HG03439 (cell line): Measurements from ENCODE around the gene COPS7A.

Source experiments
- ATAC-seq: cut with Tn5 transposase; IDR thresholded peaks from one replicate; pipeline ENCODE4 v1.9.1; 2021; ENCODE audit warnings: mild to moderate bottlenecking, moderate library complexity; ENCODE audit not compliant: unreplicated experiment

COPS7A gene, protein sequence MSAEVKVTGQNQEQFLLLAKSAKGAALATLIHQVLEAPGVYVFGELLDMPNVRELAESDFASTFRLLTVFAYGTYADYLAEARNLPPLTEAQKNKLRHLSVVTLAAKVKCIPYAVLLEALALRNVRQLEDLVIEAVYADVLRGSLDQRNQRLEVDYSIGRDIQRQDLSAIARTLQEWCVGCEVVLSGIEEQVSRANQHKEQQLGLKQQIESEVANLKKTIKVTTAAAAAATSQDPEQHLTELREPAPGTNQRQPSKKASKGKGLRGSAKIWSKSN

GRCh38 chr12:6723607-6724408 is at the start of gene COPS7A:
TSS of gene COPS7A (plus strand) at chr12:6724046. CDS start at chr12:6724657, 611 bp downstream.
- peak; percentile 93 for ATAC-seq

- no peak for ATAC-seq
Measured at GRCh38 chr12:6676962-6677361, 46.9 kb upstream of the COPS7A start.

DNA sequence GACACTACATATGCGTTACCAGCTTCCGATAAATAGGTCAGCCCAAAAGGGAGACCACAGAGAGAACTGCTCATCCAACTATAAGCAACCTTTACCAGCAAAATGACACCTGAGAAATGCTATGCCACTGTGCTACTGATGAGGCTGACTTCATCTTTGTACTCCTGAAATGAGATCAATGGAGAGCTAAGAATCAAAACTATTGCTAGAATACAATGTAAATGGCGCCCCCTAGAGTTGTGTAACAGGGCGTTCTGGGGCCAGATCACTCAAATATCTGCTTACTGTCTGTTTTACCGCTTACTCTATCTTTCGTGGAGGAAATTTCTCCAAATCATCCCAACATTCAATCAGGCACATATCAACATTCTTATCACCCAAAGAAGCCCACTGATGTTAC is 39.2 kb upstream of the COPS7A start:
- no peak for ATAC-seq

GRCh38 chr12:6685814-6686213 is 38.0 kb upstream of the COPS7A start:
- no peak for ATAC-seq

- ATAC-seq: peak; percentile 11
Measured at GRCh38 chr12:6688543-6688998, 35.3 kb upstream of the COPS7A start.

DNA sequence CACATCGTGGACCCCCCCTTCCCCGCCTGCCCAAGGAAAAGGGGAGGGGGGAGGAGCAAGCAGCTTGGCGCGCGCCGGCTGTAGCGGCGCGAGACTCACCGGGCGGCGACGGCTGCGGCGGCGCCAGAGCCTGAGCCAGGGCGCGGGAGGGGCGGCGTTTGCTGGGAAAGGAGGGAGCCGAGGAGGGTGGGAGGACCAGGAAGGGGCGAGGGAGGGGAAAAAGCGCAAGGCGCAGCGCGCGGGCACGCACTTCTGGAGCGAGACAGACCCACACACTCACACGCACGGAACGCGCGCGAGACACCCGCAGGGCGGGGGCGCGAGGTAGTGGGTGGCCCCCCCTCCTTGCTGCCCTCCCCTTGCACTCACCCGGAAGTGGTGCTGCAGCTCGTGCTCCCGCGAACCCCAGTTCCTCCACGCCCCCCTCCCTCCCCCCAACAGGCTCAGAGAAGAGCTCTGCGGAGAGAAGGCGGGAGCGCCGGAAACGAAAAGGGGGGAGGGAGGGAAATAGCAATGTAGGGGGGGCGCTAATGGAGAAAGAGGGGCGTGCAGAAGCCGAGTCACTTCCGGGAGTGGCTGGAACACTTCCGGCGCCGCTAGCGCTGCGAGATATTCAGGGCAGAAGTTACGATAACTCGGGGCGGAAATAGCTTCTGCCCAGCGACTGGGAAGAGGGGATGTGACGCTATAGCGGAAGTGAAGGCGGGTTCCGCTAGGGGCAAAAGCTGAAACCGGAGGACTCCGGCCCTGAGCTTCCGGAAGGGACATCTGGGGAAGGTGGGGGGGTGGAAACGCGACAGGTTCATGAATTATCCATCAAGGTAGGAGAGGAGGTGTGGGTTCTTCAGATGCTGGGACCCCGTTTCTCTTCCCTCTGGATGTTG is 34.6 kb upstream of the COPS7A start, which contains the start of gene ZNF384:
Gene ZNF384, minus strand, starts transcription at position 377 of the 884 bp plus-strand sequence. CDS start 9,855 bp downstream, outside the sequence.
- ATAC-seq: peak; percentile 82

- no peak for ATAC-seq
Measured at GRCh38 chr12:6691473-6691872, 32.4 kb upstream of the COPS7A start.

DNA sequence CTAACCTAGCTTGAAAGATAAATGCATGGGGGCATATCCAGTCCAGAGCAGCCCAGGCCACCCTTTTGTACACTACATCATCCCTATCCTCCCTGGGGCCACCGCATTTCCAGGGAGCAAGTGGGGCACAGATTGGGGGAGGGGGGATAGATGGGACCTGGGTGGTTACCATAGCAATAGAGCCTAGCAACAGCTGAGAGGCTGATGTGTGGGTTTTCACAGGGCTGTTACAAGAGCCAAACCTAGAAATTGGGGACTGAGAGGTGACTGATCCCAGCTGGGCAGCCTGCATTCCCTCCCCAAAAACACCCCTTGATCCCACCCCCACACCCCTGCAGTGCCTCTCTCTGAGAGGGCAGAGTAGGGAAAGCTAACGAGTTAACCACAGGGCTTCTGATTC is 31.0 kb upstream of the COPS7A start:
- ATAC-seq: no peak

DNA sequence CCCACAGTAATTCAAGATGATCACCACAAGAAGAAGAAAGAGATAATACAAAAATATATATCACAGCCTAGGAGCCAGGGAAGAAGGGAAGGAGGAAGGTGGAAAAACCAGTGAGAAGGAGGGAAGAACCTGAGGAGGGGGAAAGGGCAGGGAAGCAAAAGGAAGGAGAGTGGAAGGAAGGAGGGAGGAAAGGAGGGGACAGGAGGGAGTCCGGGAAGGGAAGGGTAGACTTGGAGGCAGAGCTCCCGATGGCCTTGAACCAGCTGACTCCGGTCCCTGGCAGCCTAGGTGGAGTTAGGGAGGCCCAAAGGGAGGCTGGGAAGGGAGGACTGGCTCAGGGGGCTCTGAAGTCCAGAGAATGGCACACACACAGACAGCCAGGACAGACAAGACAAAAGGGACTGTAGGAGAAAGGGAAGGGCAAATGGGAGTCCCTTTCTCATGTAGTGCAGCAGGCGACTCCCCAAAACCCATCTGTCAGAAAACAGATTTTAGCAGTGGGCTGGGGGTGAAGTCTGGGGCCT is 30.0 kb upstream of the COPS7A start:
- no peak for ATAC-seq

DNA sequence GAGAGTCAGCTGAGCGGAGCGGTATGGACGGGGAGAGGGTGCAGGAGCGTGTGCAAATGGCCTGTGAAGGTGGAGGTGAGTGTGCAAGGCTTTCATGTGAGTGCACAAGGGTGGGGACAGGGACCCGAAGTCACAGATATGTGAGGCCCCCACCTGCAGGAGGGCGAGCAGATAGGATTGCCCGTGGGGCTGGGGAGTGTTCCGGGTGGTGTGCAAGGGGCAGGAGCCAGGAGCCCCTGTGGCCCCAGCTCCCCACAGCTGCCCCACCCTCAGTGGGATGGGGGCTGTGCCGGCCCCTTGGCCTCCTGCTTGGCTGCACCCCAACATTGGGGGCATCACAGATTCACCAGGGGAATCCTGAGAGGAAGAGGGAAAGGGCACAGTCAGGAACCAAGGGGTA is 29.1 kb upstream of the COPS7A start:
- no peak for ATAC-seq

- ATAC-seq: no peak
Measured at GRCh38 chr12:6695313-6696045, 28.4 kb upstream of the COPS7A start.

DNA sequence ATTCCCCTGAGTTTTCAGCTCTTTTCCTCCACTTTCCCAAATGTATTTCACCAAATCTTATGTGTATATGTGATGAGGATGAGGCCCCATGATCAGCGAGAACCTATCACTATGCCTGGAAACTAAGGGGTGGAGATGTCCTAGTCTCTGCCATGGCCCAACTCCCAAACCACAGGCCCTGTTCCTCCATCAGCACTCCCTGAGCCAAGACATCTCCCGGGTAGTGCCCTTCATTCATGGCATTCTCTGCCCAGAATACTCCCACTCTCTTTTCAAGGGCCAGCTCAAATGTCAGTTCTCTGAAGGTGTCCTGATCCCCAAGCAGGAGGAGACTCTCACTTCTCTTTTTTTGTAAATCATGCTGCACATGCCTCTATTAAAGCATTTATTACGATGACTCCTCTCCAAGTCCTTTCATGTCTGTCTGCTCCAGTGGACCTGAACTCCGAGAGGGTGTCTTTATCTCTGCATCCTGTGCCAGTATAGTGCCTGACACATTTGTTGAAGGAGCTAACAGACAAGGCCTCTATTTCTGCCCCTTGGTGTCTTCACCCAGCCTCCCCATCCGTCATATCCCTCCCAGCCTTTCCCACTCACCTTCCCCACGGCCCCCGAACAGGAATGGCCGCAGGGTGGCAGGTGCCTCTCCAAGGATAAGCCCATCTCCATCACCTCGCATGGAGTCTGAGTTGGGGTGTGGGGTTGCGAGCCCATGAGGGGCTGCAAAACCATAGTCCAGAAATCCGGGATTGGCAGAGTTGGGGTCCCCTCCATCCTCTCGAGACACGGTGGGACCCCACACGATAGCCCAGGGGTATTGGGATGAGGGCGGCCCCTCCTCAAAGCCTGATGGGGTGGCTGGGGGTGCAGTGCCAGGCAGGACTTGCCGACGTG is 26.9 kb upstream of the COPS7A start:
- ATAC-seq: no peak

DNA sequence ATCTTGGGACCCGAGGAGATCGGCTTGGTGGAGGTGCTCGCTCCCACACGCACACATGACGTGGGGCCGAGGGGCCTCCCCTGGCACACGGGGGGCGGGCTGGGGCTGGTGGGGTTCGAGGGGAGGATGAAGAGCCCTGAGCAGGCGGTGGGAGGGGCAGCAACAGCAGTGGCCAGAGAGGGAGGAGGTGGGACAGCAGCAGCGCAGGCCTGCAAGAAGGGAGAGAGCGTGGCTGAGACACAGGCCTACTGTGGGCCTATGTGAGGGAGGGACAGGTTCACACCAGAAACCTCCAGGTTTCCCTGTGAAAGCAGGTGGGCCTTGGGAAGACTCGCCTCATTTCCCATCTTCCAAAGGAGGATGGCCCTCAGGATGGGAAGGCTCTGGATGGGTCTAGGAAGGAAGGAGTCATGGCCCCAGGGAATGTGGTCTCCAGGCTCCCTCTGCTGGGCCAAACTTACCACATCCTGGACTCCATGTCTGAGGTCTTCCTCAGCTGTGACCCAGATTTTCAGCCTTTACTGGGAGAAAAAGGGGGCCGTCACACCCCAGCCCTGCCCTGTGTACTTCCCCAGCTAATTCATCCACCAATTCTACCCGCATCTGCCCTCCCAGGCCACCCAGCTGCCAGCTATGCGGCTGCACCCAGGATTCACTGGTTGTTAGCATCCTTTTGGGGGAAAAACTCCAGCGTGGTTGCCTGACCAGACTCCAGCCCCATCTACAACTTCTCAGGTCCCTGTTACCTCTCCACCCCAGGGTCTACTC is 26.1 kb upstream of the COPS7A start:
- ATAC-seq: no peak

DNA sequence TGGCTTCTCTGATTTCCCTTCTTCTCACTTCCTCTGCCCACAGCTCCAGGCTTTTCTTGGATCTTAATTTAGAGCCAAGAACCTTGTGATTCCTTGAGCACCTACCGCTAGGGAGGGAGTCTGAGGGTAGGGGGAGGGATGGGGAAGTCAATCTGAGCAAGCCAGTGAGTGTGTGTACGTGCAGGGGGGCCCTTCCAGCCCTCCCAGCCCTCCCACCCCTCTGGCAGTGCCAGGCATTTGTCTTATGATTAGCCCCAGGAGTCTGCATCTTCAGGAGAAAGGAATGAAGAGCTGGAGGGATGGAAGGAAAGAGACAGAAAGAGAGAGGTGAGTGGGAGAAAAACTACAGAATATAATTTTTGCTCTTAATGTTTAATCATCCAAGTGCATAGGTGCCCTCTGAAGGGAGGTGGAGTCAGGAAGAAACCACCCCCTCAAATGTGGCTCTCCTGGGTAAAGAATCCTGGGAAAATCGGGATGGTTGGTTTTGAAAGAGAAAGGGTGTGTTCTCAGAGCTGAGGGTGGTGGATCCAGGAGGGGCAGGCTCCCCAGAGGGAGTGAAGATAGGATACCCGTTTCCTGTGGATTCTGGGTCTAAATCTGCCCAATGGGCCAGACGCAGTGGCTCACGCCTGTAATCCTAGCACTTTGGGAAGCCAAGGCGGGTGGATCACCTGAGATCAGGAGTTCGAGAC is 25.3 kb upstream of the COPS7A start:
- ATAC-seq: no peak

- ATAC-seq: no peak
Measured at GRCh38 chr12:6699259-6699988, 24.4 kb upstream of the COPS7A start.

GRCh38 chr12:6699989-6700645 is 23.7 kb upstream of the COPS7A start:
- ATAC-seq: no peak

GRCh38 chr12:6700646-6701051 is 23.2 kb upstream of the COPS7A start, which contains the start of gene PIANP:
TSS of gene PIANP (minus strand) at chr12:6700815. CDS start at chr12:6698061, 2,754 bp downstream.
- ATAC-seq: no peak
